ENCODE data around the gene NEU4.
"Not testable (repeated sequence)": the region's sequence is repeated elsewhere in the genome, so short reads cannot be mapped to it uniquely, and the experiment has no call there.

The NEU4 gene

GRCh38 chr2:241775223-241776177 lies 33.5 kb upstream of the NEU4 start:
- no peak for DNase-seq (ENCODE audit: low read depth, low spot score)

DNA sequence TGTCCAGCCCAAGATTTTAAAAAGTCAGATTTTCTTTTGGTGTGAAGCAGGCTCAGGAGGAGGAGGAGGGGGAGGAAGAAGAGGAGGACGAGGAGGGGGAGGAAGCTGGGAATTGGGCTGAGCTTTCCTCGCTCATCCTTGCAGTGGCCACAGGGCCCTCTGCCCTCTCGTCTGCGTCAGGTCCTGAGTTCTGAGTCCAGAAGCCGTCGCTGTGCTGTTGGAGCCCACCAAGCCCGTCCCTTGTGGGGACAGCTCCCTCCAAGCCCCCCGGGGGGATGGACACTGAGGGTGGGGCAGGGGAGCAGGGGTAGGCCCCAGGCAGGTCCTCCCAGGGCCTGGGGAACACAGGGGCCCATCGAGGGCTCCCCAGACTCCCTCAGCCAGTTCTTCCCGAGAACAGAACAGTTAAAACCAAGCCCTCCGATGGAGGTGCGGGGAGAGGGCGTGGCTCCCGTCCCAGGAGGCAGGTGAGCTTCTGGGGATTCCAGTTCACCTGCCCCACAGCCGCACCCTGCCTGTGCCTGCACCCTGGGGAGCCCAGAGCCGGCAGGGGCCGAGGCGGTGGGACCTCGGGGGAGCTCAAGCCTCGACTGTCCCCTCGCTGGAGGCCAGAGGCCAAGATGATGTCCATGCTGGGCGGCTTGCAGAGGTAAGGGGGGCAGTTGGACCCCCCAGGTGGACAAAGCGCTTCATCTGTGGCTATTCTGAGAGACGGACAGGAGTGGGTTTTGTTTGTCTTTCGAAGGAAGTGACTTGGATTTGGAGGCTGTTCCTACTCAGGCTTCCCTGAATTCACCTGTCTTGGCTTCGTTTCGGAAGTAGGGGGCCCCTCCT lies 32.4 kb upstream of the NEU4 start, which contains the start of gene GAL3ST2:
Gene GAL3ST2, plus strand, starts transcription at position 487 of the 834 bp plus-strand sequence. Its CDS starts 134 bp downstream, at position 621.
- no peak for DNase-seq (ENCODE audit: low read depth, low spot score)

DNA sequence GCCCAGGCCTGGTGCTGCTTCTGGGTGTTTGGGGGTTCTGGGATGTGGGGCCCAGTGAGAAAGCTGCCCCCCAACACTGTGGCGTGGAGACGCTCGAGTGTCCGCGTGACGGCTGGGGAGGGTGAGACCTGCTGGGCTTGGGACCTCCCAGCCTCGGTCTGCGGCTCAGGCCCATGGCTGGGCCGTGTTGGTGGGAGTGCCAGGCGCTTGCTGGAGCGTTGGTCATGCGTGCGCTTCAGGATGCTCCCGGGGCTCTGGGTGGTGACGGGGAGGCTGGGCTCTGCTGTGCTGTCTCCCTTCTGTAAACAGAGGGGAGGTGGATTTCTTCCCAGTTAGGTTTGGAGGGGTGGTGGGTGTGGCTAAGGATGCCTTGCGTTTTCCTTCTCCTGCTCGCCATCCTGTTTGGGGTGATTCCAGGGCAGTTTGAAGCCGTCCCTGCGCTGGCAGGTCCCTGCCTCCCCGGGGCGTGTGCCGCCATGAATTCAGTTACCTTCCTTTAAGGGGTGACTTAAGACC lies 31.8 kb upstream of the NEU4 start:
- no peak for DNase-seq (ENCODE audit: low read depth, low spot score)

- DNase-seq (ENCODE audit: low read depth, low spot score), result no peak
Measured at GRCh38 chr2:241777686-241778627, 31.0 kb upstream of the NEU4 start.

DNA sequence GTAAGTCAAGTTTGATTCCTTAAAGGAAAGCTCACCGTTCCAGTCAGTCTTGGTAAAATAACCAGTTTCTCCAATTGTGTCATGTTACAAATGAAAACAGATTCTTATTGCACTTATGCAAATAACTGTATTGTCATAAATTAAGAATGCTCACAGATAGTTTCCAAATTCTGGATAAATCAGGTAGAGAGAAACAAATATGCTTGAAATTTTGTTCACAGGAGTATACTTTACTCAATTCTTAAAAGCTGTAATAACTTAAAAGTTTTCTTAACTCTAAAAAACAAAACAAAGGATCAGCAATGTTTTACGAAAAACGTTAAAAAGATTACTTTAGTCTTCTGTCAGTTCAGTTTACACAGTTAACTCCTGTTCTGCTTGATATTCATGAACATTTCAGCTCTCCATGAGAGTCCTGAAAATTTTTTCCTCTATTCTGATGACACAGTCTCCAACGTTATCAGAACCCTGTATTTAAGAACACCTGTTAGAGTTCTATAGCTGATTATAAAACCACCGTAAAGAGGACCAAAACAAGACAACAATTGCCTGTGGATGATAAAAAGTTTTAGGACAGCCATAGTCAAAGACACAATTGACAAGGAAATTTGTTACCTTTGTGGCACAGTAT lies 27.9 kb upstream of the NEU4 start:
- no peak for DNase-seq (ENCODE audit: low read depth, low spot score)

DNA sequence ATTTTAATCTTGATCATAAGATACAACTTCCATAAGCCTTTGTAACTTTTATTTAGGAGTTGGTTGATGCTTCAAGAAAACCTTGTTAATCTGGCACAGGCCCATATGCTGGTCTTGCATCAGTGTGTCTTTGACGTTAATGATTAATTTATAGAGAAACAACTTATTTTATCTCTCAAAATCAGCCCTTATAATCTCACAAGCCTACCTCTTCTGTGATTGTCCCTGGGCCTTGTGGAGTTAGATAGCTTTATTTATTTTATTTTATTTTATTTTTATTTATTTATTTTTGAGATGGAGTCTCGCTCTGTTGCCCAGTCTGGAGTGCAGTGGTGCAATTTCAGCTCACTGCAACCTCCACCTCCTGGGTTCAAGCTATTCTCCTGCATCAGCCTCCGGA lies 26.9 kb upstream of the NEU4 start:
- DNase-seq (ENCODE audit: low read depth, low spot score), result not testable (repeated sequence)

DNA sequence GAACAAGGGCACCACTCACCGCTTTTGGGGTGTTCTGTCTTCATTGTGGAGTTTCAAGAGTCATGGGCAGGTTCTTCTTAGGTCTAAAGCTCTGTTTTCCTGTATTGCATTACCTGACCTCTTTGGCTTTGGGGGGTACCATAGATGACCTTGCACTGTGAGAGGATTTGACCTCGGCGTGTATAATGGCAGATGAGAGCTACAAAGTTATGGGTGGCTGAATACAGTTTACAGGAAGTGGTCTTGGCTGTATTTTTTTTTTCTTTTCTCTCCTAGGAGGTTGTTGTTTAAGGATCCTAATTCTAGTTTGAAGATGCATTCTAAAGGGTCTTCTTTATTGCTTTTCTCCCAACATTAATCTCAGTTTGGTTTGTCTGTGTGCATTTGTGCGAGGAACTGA lies 20.9 kb upstream of the NEU4 start:
- no peak for DNase-seq (ENCODE audit: low read depth, low spot score)

- no peak for DNase-seq (ENCODE audit: low read depth, low spot score)
Measured at GRCh38 chr2:241788572-241788971, 20.4 kb upstream of the NEU4 start.

DNA sequence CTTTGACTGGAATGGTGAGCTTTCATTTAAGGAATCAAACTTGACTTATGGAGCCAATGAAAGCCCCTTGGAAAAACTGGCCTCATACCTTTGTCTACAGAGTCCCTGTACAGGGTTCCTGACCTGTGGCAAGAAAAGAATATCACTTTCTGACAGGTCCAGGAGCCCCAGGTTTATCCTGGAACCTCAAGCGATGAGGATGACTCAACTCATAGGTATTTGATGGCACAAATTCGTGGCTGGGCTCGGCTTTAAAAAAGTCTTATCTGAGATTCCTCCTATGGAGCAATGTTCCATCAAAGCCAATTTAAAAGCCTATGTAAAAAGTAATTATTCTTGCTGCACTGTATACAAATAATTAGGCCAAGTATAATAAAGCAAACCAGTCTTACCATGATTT lies 17.6 kb upstream of the NEU4 start:
- not testable (repeated sequence) for DNase-seq (ENCODE audit: low read depth, low spot score)

DNA sequence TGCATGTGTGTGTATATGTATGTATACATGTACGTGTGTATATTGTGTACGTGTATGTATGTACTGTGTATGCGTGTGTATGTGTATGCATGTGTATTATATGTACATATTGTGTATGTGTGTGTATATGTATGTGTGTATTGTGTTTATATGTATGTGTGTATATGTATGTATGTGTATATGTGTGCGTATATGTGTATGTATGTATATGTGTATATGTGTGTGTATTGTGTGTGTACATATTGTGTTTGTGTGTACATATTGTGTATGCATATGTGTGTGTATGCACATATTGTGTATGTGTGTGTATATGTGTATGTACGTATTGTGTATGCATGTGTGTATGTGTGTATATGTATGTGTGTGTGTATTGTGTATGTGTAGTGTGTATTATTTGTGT lies 15.6 kb upstream of the NEU4 start:
- DNase-seq (ENCODE audit: low read depth, low spot score), result no peak

- no peak for DNase-seq (ENCODE audit: low read depth, low spot score)
Measured at GRCh38 chr2:241794250-241794823, 14.7 kb upstream of the NEU4 start.

GRCh38 chr2:241795021-241795999 lies 13.7 kb upstream of the NEU4 start:
- DNase-seq (ENCODE audit: low read depth, low spot score), result no peak

DNA sequence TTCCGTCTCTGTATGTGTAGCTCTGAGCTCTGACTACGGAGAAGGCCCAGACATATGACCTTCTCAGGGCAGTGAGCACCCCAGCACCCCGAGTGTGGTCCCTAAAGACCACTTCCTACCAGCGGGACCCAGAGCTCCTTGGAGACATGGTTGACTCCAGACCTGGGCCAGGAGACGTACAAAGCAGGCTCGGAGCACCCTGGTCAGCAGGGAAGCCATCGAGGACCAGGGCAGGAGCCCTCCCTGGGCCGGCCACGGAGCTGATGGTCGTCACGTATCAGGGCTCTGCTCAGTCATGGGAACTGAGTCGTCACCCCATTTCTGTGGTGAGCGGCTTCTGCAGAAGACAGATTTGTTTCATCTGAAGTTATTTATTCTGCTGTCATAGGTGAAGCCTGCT lies 12.8 kb upstream of the NEU4 start:
- DNase-seq (ENCODE audit: low read depth, low spot score), result no peak

DNA sequence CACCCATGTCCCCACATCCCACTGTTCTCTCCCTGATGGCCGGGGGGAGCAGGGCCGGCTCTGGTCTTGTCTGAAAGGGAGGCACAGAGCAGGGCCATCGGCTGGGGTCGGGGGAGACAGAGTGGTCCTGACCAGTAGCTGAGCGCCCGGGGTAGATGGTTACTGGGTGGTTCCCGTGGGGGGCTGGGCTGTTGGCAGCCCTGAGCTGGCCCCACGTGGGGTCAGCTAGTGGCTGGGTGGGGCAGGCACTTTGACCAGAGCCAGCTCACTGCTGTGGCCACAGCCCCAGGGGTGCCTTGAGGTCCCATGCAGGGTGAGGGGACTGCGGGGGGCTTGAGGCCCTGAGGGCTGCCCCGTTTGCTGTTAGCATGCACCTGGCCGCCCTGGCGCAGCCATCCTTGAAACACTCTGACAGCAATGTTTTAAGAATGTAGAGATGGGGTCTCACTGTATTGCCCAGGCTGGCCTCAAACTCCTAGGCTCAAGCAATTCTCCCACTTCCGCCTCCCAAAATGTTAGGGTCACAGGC lies 12.3 kb upstream of the NEU4 start:
- DNase-seq (ENCODE audit: low read depth, low spot score), result no peak

DNA sequence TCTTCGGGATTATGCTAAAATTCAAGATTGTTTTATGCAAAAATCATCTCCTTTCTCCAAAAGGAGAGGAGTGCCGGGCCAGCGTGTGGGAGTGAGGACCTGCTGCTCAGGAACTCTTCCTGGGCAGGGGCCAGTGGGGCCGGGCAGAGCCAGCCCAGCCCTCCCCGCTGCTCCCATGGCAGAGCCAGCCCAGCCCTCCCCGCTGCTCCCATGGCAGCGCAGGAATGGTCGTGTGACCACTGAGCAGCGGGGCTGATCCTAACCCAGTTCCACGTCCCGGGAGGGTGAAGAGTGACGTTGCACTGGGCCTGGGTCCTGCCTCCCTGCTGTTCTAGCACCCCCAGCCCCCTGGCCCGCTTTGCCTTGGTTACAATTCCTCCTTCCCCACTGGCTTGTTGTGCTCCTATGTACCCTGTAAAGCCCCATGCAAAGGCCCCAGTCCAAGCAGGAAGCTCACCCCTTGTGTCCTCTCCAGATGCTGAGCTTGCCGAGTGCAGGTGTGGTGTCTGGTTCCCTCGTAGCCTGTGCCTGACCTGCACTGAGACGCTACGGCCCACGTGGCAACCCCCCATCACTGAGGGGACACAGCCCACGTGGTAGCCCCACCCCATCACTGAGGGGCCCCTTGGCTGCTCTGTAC lies 11.4 kb upstream of the NEU4 start:
- DNase-seq (ENCODE audit: low read depth, low spot score), result no peak

- DNase-seq (ENCODE audit: low read depth, low spot score), result no peak
Measured at GRCh38 chr2:241798081-241798630, 10.8 kb upstream of the NEU4 start.

DNA sequence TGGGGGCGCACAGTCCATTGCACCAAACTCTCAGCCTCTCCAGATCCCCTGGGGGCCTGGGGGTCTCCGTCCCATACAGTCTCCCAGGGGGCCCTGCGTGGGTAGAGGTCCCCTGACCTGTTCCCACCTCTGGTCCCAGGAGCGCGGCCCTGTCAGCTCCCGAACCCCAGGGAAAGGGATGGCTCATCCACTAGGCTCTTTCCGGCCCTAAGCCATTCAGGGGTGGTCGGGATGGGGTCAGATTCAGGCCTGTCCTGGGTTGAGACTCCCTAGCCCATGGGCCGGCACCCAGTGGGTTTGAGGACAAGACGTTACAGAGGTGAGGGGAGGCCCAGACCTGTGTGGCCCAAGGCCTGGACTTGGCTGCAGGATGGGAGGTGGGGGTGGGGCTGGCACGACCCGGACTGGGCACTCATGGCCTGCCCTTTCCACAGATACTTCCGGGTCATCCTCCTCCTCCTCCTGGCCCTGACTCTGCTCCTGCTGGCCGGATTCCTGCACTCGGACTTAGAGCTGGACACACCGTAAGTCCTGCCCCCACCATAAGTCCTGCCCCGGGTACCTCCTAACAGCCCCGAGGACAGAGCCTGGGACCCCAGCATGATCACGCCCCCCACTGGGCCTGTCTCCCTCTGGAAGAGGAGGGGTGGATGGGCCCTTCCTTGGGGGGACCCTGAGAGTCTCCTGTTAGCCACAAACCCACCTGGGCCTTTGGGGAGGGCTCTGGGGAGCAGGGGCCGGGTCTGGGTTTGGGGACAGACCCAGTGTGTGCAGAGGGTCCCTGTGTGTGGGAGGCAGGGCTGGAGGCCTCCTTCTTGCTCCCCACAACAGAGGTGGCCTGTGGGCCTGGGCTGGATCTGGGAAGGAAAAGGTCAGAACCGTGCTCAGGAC lies 10.1 kb upstream of the NEU4 start:
- no peak for DNase-seq (ENCODE audit: low read depth, low spot score)

All from brain pericyte (primary cell).